ENCODE measurements around the gene KCNJ6. TPM values are rescaled to one million over a fixed set of nuclear protein-coding genes. Genes with fewer than 3 reads are reported as not detected.

The KCNJ6 gene
- total and polyA plus RNA-seq, 4 experiments from 2014 or later = not detected

- no peak for DNase-seq
- Mint-ChIP-seq H3K4me1 (no peaks in the 10 kb centered on the region), H3K9me3 (no peaks in the 10 kb centered on the region), H3K27me3 (peaks cover 6 to 12% of the 10 kb centered on the region in 2 donors), H3K27ac (no peak overlapping the region), H3K36me3 (no peaks in the 10 kb centered on the region), H3K4me3 (no peak overlapping the region)
- H3K9me3 ChIP-seq (ENCODE audit: control insufficient read depth in 1 of 2, low read length in 2 of 2) = no peaks in the 10 kb centered on the region
- ChIA-PET CTCF (ENCODE audit: partially characterized antibody) (interaction anchor here (1.9 kb wide), 1 partner anchor 11 kb away, joined by 7 read pairs; no protein-coding TSS in a partner anchor), POLR2A (ENCODE audit: partially characterized antibody) (no interaction called here)
- no peaks in the 10 kb centered on the region for H3K4me1 ChIP-seq (ENCODE audit: insufficient read depth, low read length)
- H3K27me3 ChIP-seq (ENCODE audit: insufficient read depth, low read length) = no peaks in the 10 kb centered on the region
- H3K27ac ChIP-seq (ENCODE audit: low read depth, low read length) = no peak overlapping the region
- no peaks in the 10 kb centered on the region for H3K36me3 ChIP-seq (ENCODE audit: insufficient read depth, low read length)
- intact Hi-C loops (cut with micrococcal nuclease) = no loop called here
- H3K4me3 ChIP-seq (ENCODE audit: low read length in 2 of 2) = no peak overlapping the region
These were observed 227.2 kb downstream of the KCNJ6 start for GRCh38 chr21:37688952-37689659.

- intact Hi-C loops (cut with micrococcal nuclease) = no loop called here
- no peaks in the 10 kb centered on the region for H3K27me3 ChIP-seq (ENCODE audit: insufficient read depth, low read length)
These were observed 229.1 kb downstream of the KCNJ6 start for GRCh38 chr21:37686991-37687810.

GRCh38 chr21:37684547-37684946 lies 231.7 kb downstream of the KCNJ6 start:
- POLR2A ChIA-PET (ENCODE audit: partially characterized antibody) = no interaction called here
- peaks cover 4 to 15% of the 10 kb centered on the region in 2 donors for H3K27me3 Mint-ChIP-seq
- no peaks in the 10 kb centered on the region for H3K36me3 Mint-ChIP-seq
- H3K4me3 ChIP-seq (ENCODE audit: low read length in 2 of 2) = no peak overlapping the region
- H3K4me1 ChIP-seq (ENCODE audit: insufficient read depth, low read length) = no peaks in the 10 kb centered on the region
- no peak overlapping the region for H3K27ac ChIP-seq (ENCODE audit: low read depth, low read length)
- no peaks in the 10 kb centered on the region for H3K4me1 Mint-ChIP-seq
- no peak overlapping the region for H3K27ac Mint-ChIP-seq
- intact Hi-C loops (cut with micrococcal nuclease) = no loop called here
- H3K9me3 ChIP-seq (ENCODE audit: control insufficient read depth in 1 of 2, low read length in 2 of 2) = no peaks in the 10 kb centered on the region
- CTCF ChIA-PET (ENCODE audit: partially characterized antibody) = no interaction called here
- no peaks in the 10 kb centered on the region for H3K27me3 ChIP-seq (ENCODE audit: insufficient read depth, low read length)
- peaks cover 0 to 1% (median 0%) of the 10 kb centered on the region in 8 donors for H3K9me3 Mint-ChIP-seq
- H3K36me3 ChIP-seq (ENCODE audit: insufficient read depth, low read length) = no peaks in the 10 kb centered on the region
- H3K4me3 Mint-ChIP-seq = no peak overlapping the region
- DNase-seq = no peak

More at GRCh38 chr21:37686991-37687810, 229.1 kb downstream of the KCNJ6 start:
- Mint-ChIP-seq H3K4me1 (no peaks in the 10 kb centered on the region), H3K27me3 (peaks cover 6 to 10% of the 10 kb centered on the region in 2 donors), H3K9me3 (peaks cover 0 to 1% (median 0%) of the 10 kb centered on the region in 8 donors), H3K4me3 (no peak overlapping the region), H3K27ac (no peak overlapping the region), H3K36me3 (no peaks in the 10 kb centered on the region)
- POLR2A ChIA-PET (ENCODE audit: partially characterized antibody) = no interaction called here
- peak in 1 of 5 donors; percentile 25 for DNase-seq
- Histone ChIP-seq H3K4me1 (ENCODE audit: insufficient read depth, low read length) (no peaks in the 10 kb centered on the region), H3K27ac (ENCODE audit: low read depth, low read length) (no peak overlapping the region), H3K9me3 (ENCODE audit: control insufficient read depth in 1 of 2, low read length in 2 of 2) (no peaks in the 10 kb centered on the region), H3K4me3 (ENCODE audit: low read length in 2 of 2) (no peak overlapping the region), H3K36me3 (ENCODE audit: insufficient read depth, low read length) (no peaks in the 10 kb centered on the region)
- CTCF ChIA-PET (ENCODE audit: partially characterized antibody) = interaction anchor here (1.0 to 1.9 kb wide), 4 partner anchors 9 to 26 kb away, joined by 3 to 7 read pairs (median 4); no protein-coding TSS in a partner anchor

- H3K27me3 Mint-ChIP-seq = peaks cover 4 to 15% of the 10 kb centered on the region in 2 donors
- H3K36me3 Mint-ChIP-seq = no peaks in the 10 kb centered on the region
- intact Hi-C loops (cut with micrococcal nuclease) = no loop called here
- POLR2A ChIA-PET (ENCODE audit: partially characterized antibody) = no interaction called here
- no peak overlapping the region for H3K27ac ChIP-seq (ENCODE audit: low read depth, low read length)
- H3K4me3 ChIP-seq (ENCODE audit: low read length in 2 of 2) = no peak overlapping the region
- no peaks in the 10 kb centered on the region for H3K36me3 ChIP-seq (ENCODE audit: insufficient read depth, low read length)
- no peak overlapping the region for H3K27ac Mint-ChIP-seq
- H3K9me3 ChIP-seq (ENCODE audit: control insufficient read depth in 1 of 2, low read length in 2 of 2) = no peaks in the 10 kb centered on the region
- no peaks in the 10 kb centered on the region for H3K4me1 ChIP-seq (ENCODE audit: insufficient read depth, low read length)
- H3K9me3 Mint-ChIP-seq = peaks cover 0 to 3% (median 0%) of the 10 kb centered on the region in 8 donors
- H3K27me3 ChIP-seq (ENCODE audit: insufficient read depth, low read length) = no peaks in the 10 kb centered on the region
- no peak for DNase-seq
- no peaks in the 10 kb centered on the region for H3K4me1 Mint-ChIP-seq
- CTCF ChIA-PET (ENCODE audit: partially characterized antibody) = no interaction called here
- H3K4me3 Mint-ChIP-seq = no peak overlapping the region
These were observed 232.2 kb downstream of the KCNJ6 start for GRCh38 chr21:37684115-37684493.

- no peaks in the 10 kb centered on the region for H3K36me3 Mint-ChIP-seq
- Histone ChIP-seq H3K4me3 (ENCODE audit: low read length in 2 of 2) (no peak overlapping the region), H3K9me3 (ENCODE audit: control insufficient read depth in 1 of 2, low read length in 2 of 2) (no peaks in the 10 kb centered on the region), H3K27ac (ENCODE audit: low read depth, low read length) (no peak overlapping the region), H3K4me1 (ENCODE audit: insufficient read depth, low read length) (no peaks in the 10 kb centered on the region), H3K27me3 (ENCODE audit: insufficient read depth, low read length) (no peaks in the 10 kb centered on the region), H3K36me3 (ENCODE audit: insufficient read depth, low read length) (no peaks in the 10 kb centered on the region)
- ChIA-PET CTCF (ENCODE audit: partially characterized antibody) (no interaction called here), POLR2A (ENCODE audit: partially characterized antibody) (no interaction called here)
- H3K4me3 Mint-ChIP-seq = no peak overlapping the region
- H3K9me3 Mint-ChIP-seq = peaks cover 0 to 3% (median 0%) of the 10 kb centered on the region in 8 donors
- DNase-seq = no peak
- peaks cover 4 to 17% of the 10 kb centered on the region in 2 donors for H3K27me3 Mint-ChIP-seq
- no peak overlapping the region for H3K27ac Mint-ChIP-seq
- no peaks in the 10 kb centered on the region for H3K4me1 Mint-ChIP-seq
- intact Hi-C loops (cut with micrococcal nuclease) = no loop called here
These were observed 232.7 kb downstream of the KCNJ6 start for GRCh38 chr21:37683396-37684114.

GRCh38 chr21:37682966-37683365 lies 233.3 kb downstream of the KCNJ6 start:
- Histone ChIP-seq H3K9me3 (ENCODE audit: control insufficient read depth in 1 of 2, low read length in 2 of 2) (no peaks in the 10 kb centered on the region), H3K27me3 (ENCODE audit: insufficient read depth, low read length) (no peaks in the 10 kb centered on the region), H3K4me1 (ENCODE audit: insufficient read depth, low read length) (no peaks in the 10 kb centered on the region), H3K4me3 (ENCODE audit: low read length in 2 of 2) (no peak overlapping the region), H3K27ac (ENCODE audit: low read depth, low read length) (no peak overlapping the region), H3K36me3 (ENCODE audit: insufficient read depth, low read length) (no peaks in the 10 kb centered on the region)
- peaks cover 0 to 3% (median 0%) of the 10 kb centered on the region in 8 donors for H3K9me3 Mint-ChIP-seq
- no peak for DNase-seq
- CTCF ChIA-PET (ENCODE audit: partially characterized antibody) = no interaction called here
- no peaks in the 10 kb centered on the region for H3K4me1 Mint-ChIP-seq
- no peaks in the 10 kb centered on the region for H3K36me3 Mint-ChIP-seq
- no peak overlapping the region for H3K27ac Mint-ChIP-seq
- intact Hi-C loops (cut with micrococcal nuclease) = no loop called here
- no peak overlapping the region for H3K4me3 Mint-ChIP-seq
- H3K27me3 Mint-ChIP-seq = peaks cover 4 to 16% of the 10 kb centered on the region in 2 donors
- POLR2A ChIA-PET (ENCODE audit: partially characterized antibody) = no interaction called here

- peaks cover 11 to 20% of the 10 kb centered on the region in 2 donors for H3K27me3 Mint-ChIP-seq
- H3K9me3 ChIP-seq (ENCODE audit: control insufficient read depth in 1 of 2, low read length in 2 of 2) = no peaks in the 10 kb centered on the region
- peaks cover 0 to 3% (median 0%) of the 10 kb centered on the region in 8 donors for H3K9me3 Mint-ChIP-seq
These were observed 239.3 kb downstream of the KCNJ6 start for GRCh38 chr21:37677006-37677405.

More at GRCh38 chr21:37677006-37677405, 239.3 kb downstream of the KCNJ6 start:
- Mint-ChIP-seq H3K27ac (no peak overlapping the region), H3K36me3 (no peaks in the 10 kb centered on the region), H3K4me3 (no peak overlapping the region), H3K4me1 (peaks cover 0 to 3% (median under 1%) of the 10 kb centered on the region in 4 donors)
- DNase-seq = no peak
- H3K4me1 ChIP-seq (ENCODE audit: insufficient read depth, low read length) = peaks cover 6% of the 10 kb centered on the region
- intact Hi-C loops (cut with micrococcal nuclease) = loop anchor here (10.0 kb wide), 1 partner anchor 678 kb away; no protein-coding TSS in a partner anchor
- H3K4me3 ChIP-seq (ENCODE audit: low read length in 2 of 2) = no peak overlapping the region
- no peaks in the 10 kb centered on the region for H3K36me3 ChIP-seq (ENCODE audit: insufficient read depth, low read length)
- CTCF ChIA-PET (ENCODE audit: partially characterized antibody) = interaction anchor here (1.0 to 2.2 kb wide), 2 partner anchors 8 to 13 kb away, joined by 5 to 7 read pairs; no protein-coding TSS in a partner anchor
- no peak overlapping the region for H3K27ac ChIP-seq (ENCODE audit: low read depth, low read length)
- POLR2A ChIA-PET (ENCODE audit: partially characterized antibody) = no interaction called here
- no peaks in the 10 kb centered on the region for H3K27me3 ChIP-seq (ENCODE audit: insufficient read depth, low read length)

Measured in CD4-positive, alpha-beta memory T cell (primary cell).